ENCODE results near the gene PLD3.
"Not testable (repeated sequence)": the region's sequence is repeated elsewhere in the genome, so short reads cannot be mapped to it uniquely, and the experiment has no call there.

Gene PLD3

DNA sequence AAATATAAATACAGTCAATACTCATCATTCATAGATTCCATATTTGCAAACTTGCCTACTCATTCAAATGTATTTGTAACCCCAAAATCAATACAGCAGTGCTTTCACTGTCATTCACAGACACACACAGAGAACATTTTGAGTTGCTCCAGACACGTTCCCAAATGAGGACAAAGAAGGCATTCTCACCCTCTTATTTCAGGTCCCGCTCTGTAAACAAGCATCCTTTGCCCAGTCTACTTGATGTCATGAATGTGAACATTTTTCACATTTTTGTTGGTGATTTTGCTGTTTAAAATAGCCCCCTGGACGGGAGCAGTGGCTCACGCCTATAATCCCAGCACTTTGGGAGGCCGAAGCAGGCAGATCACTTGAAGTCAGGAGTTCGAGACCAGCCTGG lies 15.8 kb upstream of the PLD3 start:
- H3K4me3 ChIP-seq (ENCODE audit: insufficient read length, low read depth) = no peak overlapping the region
- DNase-seq (ENCODE audit: low read depth, low spot score) = no peak
- peaks cover 54% of the 10 kb centered on the region for H3K36me3 ChIP-seq (ENCODE audit: insufficient read depth, insufficient read length, low read length)
- no peaks in the 10 kb centered on the region for H3K9me3 ChIP-seq (ENCODE audit: insufficient read depth, low read length)
- no peaks in the 10 kb centered on the region for H3K27me3 ChIP-seq (ENCODE audit: insufficient read depth, insufficient read length)
- TF ChIP-seq SUZ12 (IDR thresholded peaks at IDR 0.05; ENCODE audit: extremely low read depth, insufficient read depth, insufficient read length) = no peak
- TF ChIP-seq YY1 (IDR thresholded peaks at IDR 0.05; ENCODE audit: insufficient read depth, insufficient read length) = no peak
- no peak overlapping the region for H3K9ac ChIP-seq (ENCODE audit: insufficient read length, low read depth)
- peaks cover 6% of the 10 kb centered on the region for H3K4me1 ChIP-seq (ENCODE audit: insufficient read depth, insufficient read length)

DNA sequence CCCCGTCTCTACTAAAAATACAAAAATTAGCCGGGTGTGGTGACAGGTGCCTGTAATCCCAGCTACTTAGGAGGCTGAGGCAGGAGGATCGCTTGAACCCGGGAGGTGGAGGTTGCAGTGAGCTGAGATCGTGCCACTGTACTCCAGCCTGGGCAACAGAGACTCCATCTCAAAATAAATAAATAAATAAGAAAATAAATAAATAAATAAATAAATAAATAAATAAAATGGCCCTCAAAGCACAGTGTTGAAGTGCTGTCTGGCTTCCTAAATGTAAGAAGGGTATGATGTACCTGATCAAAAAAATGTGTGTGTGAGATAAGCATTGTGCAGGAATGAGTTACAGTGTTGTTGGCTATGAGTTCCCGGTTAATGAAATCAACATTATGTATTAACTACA lies 15.4 kb upstream of the PLD3 start:
- DNase-seq (ENCODE audit: low read depth, low spot score); H3K9me3 ChIP-seq (ENCODE audit: insufficient read depth, low read length); H3K4me1 ChIP-seq (ENCODE audit: insufficient read depth, insufficient read length); H3K4me3 ChIP-seq (ENCODE audit: insufficient read length, low read depth); H3K9ac ChIP-seq (ENCODE audit: insufficient read length, low read depth); H3K27me3 ChIP-seq (ENCODE audit: insufficient read depth, insufficient read length): not testable (repeated sequence)
- peaks cover 50% of the 10 kb centered on the region for H3K36me3 ChIP-seq (ENCODE audit: insufficient read depth, insufficient read length, low read length)

DNA sequence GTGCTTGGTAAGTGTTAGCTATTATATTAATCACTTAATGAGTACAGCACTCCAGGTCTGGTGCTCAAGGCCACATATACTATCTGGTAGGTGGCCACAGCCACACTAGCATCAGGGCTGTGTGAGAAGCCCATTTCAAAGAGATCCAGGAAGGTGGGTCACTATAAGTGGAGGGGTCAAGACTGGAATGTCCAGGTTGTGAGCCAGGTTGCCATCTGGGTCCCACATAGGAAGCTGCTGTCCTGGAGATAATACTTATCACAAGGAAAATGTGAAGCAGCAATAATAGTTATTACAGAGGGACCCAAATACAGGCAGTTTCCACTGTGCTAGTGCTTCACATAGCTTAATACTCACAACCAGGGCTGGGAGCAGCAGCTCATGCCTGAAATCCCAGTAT lies 13.4 kb upstream of the PLD3 start:
- peaks cover 4% of the 10 kb centered on the region for H3K4me1 ChIP-seq (ENCODE audit: insufficient read depth, insufficient read length)
- no peaks in the 10 kb centered on the region for H3K27me3 ChIP-seq (ENCODE audit: insufficient read depth, insufficient read length)
- no peak overlapping the region for H3K4me3 ChIP-seq (ENCODE audit: insufficient read length, low read depth)
- peaks cover 48% of the 10 kb centered on the region for H3K36me3 ChIP-seq (ENCODE audit: insufficient read depth, insufficient read length, low read length)
- DNase-seq (ENCODE audit: low read depth, low spot score) = no peak
- no peak for TF ChIP-seq SUZ12 (IDR thresholded peaks at IDR 0.05; ENCODE audit: extremely low read depth, insufficient read depth, insufficient read length)
- TF ChIP-seq ZNF274 (IDR thresholded peaks at IDR 0.05; ENCODE audit: low read depth, low read length) = no peak
- no peak for TF ChIP-seq YY1 (IDR thresholded peaks at IDR 0.05; ENCODE audit: insufficient read depth, insufficient read length)
- H3K9me3 ChIP-seq (ENCODE audit: insufficient read depth, low read length) = no peaks in the 10 kb centered on the region
- no peak overlapping the region for H3K9ac ChIP-seq (ENCODE audit: insufficient read length, low read depth)

DNA sequence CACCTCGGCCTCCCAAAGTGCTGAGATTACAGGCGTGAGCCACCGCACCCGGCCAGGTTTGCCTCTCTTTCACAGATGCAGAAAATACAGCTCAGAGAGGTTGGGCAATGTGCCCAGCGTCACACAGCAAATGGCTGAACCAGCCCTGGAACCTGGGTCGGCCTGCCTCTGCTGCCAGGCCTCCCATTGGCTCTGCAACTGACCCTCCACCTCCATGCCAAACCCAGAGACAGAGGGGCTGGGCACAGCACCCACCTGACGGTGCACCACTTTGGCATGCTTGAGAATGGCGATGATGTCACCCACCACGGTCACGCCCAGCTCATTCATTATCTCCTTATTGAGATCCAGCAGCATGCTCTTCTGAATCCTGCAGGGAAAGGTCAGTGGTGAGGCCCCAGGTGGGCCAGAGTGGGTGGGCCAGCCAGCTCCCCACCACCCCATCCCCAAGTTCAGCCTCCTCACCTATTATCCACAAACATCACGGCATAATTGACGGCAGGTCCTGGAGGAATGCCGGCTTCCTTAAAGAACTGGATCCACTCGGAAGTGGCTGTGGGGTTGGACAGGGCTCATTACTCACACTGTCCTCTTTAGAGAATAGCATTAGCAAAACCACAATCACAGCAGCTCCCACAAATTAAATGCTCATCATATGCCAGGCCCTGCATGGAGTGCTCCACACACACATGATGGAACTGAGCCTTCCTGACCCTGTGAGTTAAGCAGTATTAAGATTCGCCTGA lies 12.5 kb upstream of the PLD3 start:
- no peak for TF ChIP-seq SUZ12 (IDR thresholded peaks at IDR 0.05; ENCODE audit: extremely low read depth, insufficient read depth, insufficient read length)
- TF ChIP-seq ZNF274 (IDR thresholded peaks at IDR 0.05; ENCODE audit: low read depth, low read length) = no peak
- Histone ChIP-seq H3K36me3 (ENCODE audit: insufficient read depth, insufficient read length, low read length) (peaks cover 43% of the 10 kb centered on the region), H3K27me3 (ENCODE audit: insufficient read depth, insufficient read length) (no peaks in the 10 kb centered on the region), H3K9ac (ENCODE audit: insufficient read length, low read depth) (no peak overlapping the region), H3K4me1 (ENCODE audit: insufficient read depth, insufficient read length) (peaks cover 2% of the 10 kb centered on the region), H3K9me3 (ENCODE audit: insufficient read depth, low read length) (no peaks in the 10 kb centered on the region), H3K4me3 (ENCODE audit: insufficient read length, low read depth) (no peak overlapping the region)
- no peak for DNase-seq (ENCODE audit: low read depth, low spot score)

DNA sequence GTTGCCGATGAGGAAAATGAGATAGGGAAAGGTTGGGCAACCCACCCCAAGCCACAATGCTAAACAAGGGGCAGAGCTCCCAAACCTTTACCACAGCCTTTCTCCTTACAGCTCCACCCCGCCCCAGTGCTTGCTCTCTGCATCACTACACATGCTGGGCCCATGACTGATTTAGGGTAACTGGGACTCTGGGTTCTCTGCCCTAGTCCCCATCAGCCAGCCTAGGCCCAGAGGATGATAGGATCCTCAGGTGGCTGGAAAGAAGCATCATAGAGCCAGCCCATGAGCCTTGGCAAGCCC lies 11.9 kb upstream of the PLD3 start:
- no peak for DNase-seq (ENCODE audit: low read depth, low spot score)
- Histone ChIP-seq H3K27me3 (ENCODE audit: insufficient read depth, insufficient read length) (no peaks in the 10 kb centered on the region), H3K4me3 (ENCODE audit: insufficient read length, low read depth) (no peak overlapping the region), H3K9me3 (ENCODE audit: insufficient read depth, low read length) (no peaks in the 10 kb centered on the region), H3K36me3 (ENCODE audit: insufficient read depth, insufficient read length, low read length) (peaks cover 38% of the 10 kb centered on the region), H3K4me1 (ENCODE audit: insufficient read depth, insufficient read length) (peaks cover 2% of the 10 kb centered on the region), H3K9ac (ENCODE audit: insufficient read length, low read depth) (no peak overlapping the region)
- no peak for TF ChIP-seq ZNF274 (IDR thresholded peaks at IDR 0.05; ENCODE audit: low read depth, low read length)
- TF ChIP-seq YY1 (IDR thresholded peaks at IDR 0.05; ENCODE audit: insufficient read depth, insufficient read length) = no peak
- TF ChIP-seq SUZ12 (IDR thresholded peaks at IDR 0.05; ENCODE audit: extremely low read depth, insufficient read depth, insufficient read length) = no peak

DNA sequence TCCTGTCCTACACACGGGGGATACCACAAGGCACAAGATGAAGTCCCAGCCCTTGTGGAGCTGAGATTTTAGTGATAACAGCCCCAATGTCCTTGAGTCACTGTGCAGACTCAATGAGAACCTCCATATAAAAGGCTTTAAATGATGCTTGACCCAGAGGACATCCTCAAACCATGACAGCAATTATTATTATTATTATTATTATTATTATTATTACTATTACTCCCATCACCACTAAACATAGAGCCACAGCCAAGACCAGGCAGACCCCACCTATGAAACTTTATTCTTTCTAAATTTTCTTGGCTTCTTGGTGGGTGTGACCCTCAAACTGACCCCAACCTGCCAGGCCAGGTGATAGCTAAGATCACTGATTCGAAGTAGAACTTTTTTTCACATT lies 11.4 kb upstream of the PLD3 start:
- H3K9me3 ChIP-seq (ENCODE audit: insufficient read depth, low read length) = no peaks in the 10 kb centered on the region
- peaks cover 34% of the 10 kb centered on the region for H3K36me3 ChIP-seq (ENCODE audit: insufficient read depth, insufficient read length, low read length)
- no peak for TF ChIP-seq SUZ12 (IDR thresholded peaks at IDR 0.05; ENCODE audit: extremely low read depth, insufficient read depth, insufficient read length)
- no peak for TF ChIP-seq YY1 (IDR thresholded peaks at IDR 0.05; ENCODE audit: insufficient read depth, insufficient read length)
- DNase-seq (ENCODE audit: low read depth, low spot score) = no peak
- peaks cover 2% of the 10 kb centered on the region for H3K4me1 ChIP-seq (ENCODE audit: insufficient read depth, insufficient read length)
- H3K4me3 ChIP-seq (ENCODE audit: insufficient read length, low read depth) = no peak overlapping the region
- H3K27me3 ChIP-seq (ENCODE audit: insufficient read depth, insufficient read length) = no peaks in the 10 kb centered on the region
- no peak overlapping the region for H3K9ac ChIP-seq (ENCODE audit: insufficient read length, low read depth)

DNA sequence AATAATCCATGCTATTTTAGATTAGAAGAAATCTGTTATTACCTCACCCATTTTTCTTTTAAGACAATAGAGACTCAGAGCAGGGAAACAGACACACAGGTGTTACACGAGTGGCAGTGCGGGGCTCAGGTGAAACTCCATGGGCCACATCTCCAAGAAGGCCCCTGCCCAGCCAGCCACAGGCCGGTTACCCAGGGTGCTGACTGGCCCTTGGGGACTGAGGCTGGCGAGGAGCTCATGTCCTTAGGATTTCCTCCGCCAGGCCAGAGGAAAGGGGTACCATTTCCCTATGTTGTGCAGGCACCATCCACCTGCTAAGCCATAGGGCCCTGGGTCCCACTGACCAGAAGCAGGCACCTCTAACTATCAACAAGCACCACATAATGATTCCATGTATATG lies 10.9 kb upstream of the PLD3 start:
- no peaks in the 10 kb centered on the region for H3K27me3 ChIP-seq (ENCODE audit: insufficient read depth, insufficient read length)
- H3K4me3 ChIP-seq (ENCODE audit: insufficient read length, low read depth) = no peak overlapping the region
- peaks cover 2% of the 10 kb centered on the region for H3K4me1 ChIP-seq (ENCODE audit: insufficient read depth, insufficient read length)
- no peak for TF ChIP-seq SUZ12 (IDR thresholded peaks at IDR 0.05; ENCODE audit: extremely low read depth, insufficient read depth, insufficient read length)
- TF ChIP-seq ZNF274 (IDR thresholded peaks at IDR 0.05; ENCODE audit: low read depth, low read length) = no peak
- TF ChIP-seq YY1 (IDR thresholded peaks at IDR 0.05; ENCODE audit: insufficient read depth, insufficient read length) = no peak
- peaks cover 31% of the 10 kb centered on the region for H3K36me3 ChIP-seq (ENCODE audit: insufficient read depth, insufficient read length, low read length)
- no peak for DNase-seq (ENCODE audit: low read depth, low spot score)
- no peaks in the 10 kb centered on the region for H3K9me3 ChIP-seq (ENCODE audit: insufficient read depth, low read length)
- no peak overlapping the region for H3K9ac ChIP-seq (ENCODE audit: insufficient read length, low read depth)

Measured in NT2/D1 (cell line).